NB4 (cell line): ENCODE results near the gene C3.

Source experiments
- CTCF ChIP-seq: IDR thresholded peaks from one replicate; pipeline ENCODE4 v1.5.1; 2012; ENCODE audit warnings: low read depth, low read length
- POLR2A ChIP-seq: IDR thresholded peaks from 2 replicates; pipeline ENCODE4 v1.6.1; 2011; ENCODE audit warnings: mild to moderate bottlenecking; ENCODE audit not compliant: insufficient read length; ENCODE audit errors: extremely low read depth

DNA sequence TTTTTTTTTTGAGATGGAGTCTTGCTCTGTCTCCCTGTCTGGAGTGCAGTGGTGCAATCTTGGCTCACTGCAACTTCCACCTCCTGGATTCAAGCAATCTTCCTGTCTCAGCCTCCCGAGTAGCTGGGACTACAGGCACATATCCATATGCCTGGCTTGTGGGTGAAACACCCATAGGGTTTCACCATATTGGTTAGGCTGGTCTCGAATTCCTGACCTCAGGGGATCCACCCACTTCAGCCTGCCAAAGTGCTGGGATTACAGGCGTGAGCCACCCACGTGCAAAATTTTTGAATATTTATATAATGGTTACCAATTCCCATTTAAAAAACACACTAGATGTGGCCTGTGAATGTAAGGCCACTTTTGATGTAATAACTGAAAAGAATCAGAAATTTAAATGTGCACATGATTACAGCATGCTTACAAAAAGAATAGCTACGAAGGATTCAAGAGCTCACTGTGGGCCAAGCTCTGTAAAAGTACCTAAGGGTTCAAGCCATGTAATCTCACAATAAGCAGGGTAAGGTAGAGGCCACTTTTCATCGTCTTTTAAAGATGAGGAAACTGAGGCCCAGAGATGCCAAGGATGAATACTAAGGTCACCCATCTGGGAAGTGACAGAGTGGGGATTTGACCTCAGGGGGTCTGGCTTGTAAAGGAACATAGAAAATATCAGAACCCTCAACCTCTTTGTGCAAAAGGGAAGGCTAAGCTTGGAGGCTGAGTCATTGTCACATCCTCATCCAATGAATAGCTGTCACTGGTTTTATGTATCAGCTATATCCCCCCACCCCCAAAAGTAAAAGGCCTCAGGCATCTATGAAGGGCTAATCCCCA, 68.3 kb downstream of the C3 start:
- no peak for TF ChIP-seq CTCF
- no peak for TF ChIP-seq POLR2A
